OCI-LY7 (cell line): ENCODE results near the gene SPATS2L. TPM values are rescaled to one million over a fixed set of nuclear protein-coding genes. Genes with fewer than 3 reads are reported as not detected.

Experiments
- BruUV-seq: library from RNA; stranded (reverse); fragments of 400-500 nt; replicated peaks from 2 replicates; lab custom pipeline; 2021; lab: Mats Ljungman, UMichigan
- CTCF ChIA-PET: fragments of 300-600 bp; sonication (Branson Sonifier 250); formaldehyde crosslinking; loops from one replicate; lab custom pipeline; 2022; ENCODE audit warnings: antibody characterized with exemption; ENCODE audit not compliant: unreplicated experiment; lab: Charles Lee
- POLR2A ChIA-PET: fragments of 300-600 bp; sonication (Branson Sonifier 250); formaldehyde crosslinking; loops from one replicate; lab custom pipeline; 2022; ENCODE audit warnings: antibody characterized with exemption; lab: Charles Lee
- DNase-seq: peaks from one replicate; pipeline ENCODE4 v3.0.0-alpha.2; 2015; ENCODE audit warnings: low spot score
- H2AFZ ChIP-seq: fragments of 200-600 bp; sonication (generic), shearing (Covaris generic); 2 replicates; pipeline ENCODE4 v1.6.1; 2014; ENCODE audit warnings: mild to moderate bottlenecking, antibody characterized with exemption, low read length, moderate library complexity
- H3K27ac ChIP-seq: fragments of 200-600 bp; sonication (generic); 2 replicates; pipeline ENCODE4 v1.5.1; 2014; ENCODE audit warnings: mixed run types, low read depth, mild to moderate bottlenecking, moderate library complexity, low read length, inconsistent platforms; ENCODE audit not compliant: poor library complexity, severe bottlenecking
- H3K36me3 ChIP-seq: fragments of 200-600 bp; sonication (generic); 2 replicates; pipeline ENCODE4 v1.6.1; 2014; ENCODE audit warnings: mild to moderate bottlenecking, antibody characterized with exemption, low read length, moderate library complexity, mixed read lengths; ENCODE audit not compliant: insufficient read depth
- H3K4me1 ChIP-seq: fragments of 200-600 bp; sonication (generic); 2 replicates; pipeline ENCODE4 v1.5.1; 2014; ENCODE audit warnings: mild to moderate bottlenecking, low read length; ENCODE audit not compliant: insufficient read depth, poor library complexity, severe bottlenecking
- H3K4me2 ChIP-seq: fragments of 200-600 bp; sonication (generic); 2 replicates; pipeline ENCODE4 v1.6.1; 2014; ENCODE audit warnings: mild to moderate bottlenecking, low read length
- H3K4me3 ChIP-seq: fragments of 200-600 bp; sonication (generic); 2 replicates; pipeline ENCODE4 v1.5.1; 2014; ENCODE audit warnings: mild to moderate bottlenecking, low read depth, low read length; ENCODE audit not compliant: poor library complexity, severe bottlenecking
- H3K79me2 ChIP-seq: fragments of 200-600 bp; sonication (generic); 2 replicates; pipeline ENCODE4 v1.6.1; 2016; ENCODE audit warnings: low read depth, mild to moderate bottlenecking, low read length, moderate library complexity, mixed read lengths; ENCODE audit not compliant: insufficient read depth
- H3K9me2 ChIP-seq: fragments of 200-600 bp; sonication (generic); 2 replicates; pipeline ENCODE4 v1.6.1; 2016; ENCODE audit warnings: mild to moderate bottlenecking, low read length, mixed read lengths; ENCODE audit not compliant: insufficient read depth
- H3K9me3 ChIP-seq: fragments of 200-600 bp; sonication (generic); 2 replicates; pipeline ENCODE4 v1.6.1; 2014; ENCODE audit warnings: mild to moderate bottlenecking, mixed run types, low read length, mixed read lengths
- H4K20me1 ChIP-seq: fragments of 200-600 bp; sonication (generic); 2 replicates; pipeline ENCODE4 v1.6.1; 2014; ENCODE audit warnings: mild to moderate bottlenecking, antibody characterized with exemption, low read length, moderate library complexity, mixed read lengths; ENCODE audit not compliant: insufficient read depth
- EZH2phosphoT487 ChIP-seq: fragments of 200-600 bp; sonication (generic); IDR thresholded peaks from 2 replicates; pipeline ENCODE4 v1.6.1; 2018; ENCODE audit warnings: low read depth, borderline replicate concordance, mild to moderate bottlenecking, mixed run types, antibody characterized with exemption, low read length, moderate library complexity, mixed read lengths
- intact Hi-C: fragments of 100-400 bp; cut with micrococcal nuclease; formaldehyde crosslinking; loops from one replicate; pipeline ENCODE4 v1.10.0; 2022; ENCODE audit not compliant: unreplicated experiment
- total RNA-seq, 2 experiments: library from RNA; depleted of rRNA in 1 of 2; stranded (reverse); fragments of >200 nt in 1 of 2; shearing (Covaris generic) in 1 of 2; gene quantifications; 2 replicates each; pipeline ENCODE4 v1.2.3, GENCODE V29; 2014 to 2022
- TF ChIP-seq, protein P1 (sequence below): fragments of 200-600 bp; sonication (generic); conservative IDR thresholded peaks from 2 replicates; pipeline ENCODE4 v1.5.1; 2014; ENCODE audit warnings: mild to moderate bottlenecking, antibody characterized with exemption, low read length, moderate library complexity, mixed read lengths

Gene SPATS2L
- total RNA-seq, 2 experiments from 2014 or later = 3.1 to 5.2 TPM

DNA sequence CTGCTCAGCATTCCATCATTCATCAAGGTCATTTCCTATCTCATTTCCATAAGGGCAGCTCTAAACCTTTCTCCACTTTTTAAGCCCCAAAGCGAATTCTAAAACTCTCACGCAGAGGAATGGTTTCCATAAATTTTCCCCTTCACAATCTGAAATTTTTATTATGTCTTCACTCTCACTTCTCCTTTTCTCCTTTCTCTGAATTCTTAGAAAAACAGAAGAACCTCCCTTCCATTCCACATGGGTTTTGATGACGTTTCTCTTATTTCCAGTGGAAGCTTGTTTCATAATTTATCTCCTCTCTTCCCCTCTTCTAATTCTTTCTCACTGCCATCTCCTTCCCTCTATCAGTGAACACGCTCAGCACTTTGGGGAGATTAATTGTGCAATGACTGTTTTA is 97.3 kb downstream of the SPATS2L start:
- H3K4me1 ChIP-seq = no peaks in the 10 kb centered on the region
- no peak overlapping the region for H2AFZ ChIP-seq
- TF ChIP-seq EZH2phosphoT487 = no peak
- TF ChIP-seq, protein P1, sequence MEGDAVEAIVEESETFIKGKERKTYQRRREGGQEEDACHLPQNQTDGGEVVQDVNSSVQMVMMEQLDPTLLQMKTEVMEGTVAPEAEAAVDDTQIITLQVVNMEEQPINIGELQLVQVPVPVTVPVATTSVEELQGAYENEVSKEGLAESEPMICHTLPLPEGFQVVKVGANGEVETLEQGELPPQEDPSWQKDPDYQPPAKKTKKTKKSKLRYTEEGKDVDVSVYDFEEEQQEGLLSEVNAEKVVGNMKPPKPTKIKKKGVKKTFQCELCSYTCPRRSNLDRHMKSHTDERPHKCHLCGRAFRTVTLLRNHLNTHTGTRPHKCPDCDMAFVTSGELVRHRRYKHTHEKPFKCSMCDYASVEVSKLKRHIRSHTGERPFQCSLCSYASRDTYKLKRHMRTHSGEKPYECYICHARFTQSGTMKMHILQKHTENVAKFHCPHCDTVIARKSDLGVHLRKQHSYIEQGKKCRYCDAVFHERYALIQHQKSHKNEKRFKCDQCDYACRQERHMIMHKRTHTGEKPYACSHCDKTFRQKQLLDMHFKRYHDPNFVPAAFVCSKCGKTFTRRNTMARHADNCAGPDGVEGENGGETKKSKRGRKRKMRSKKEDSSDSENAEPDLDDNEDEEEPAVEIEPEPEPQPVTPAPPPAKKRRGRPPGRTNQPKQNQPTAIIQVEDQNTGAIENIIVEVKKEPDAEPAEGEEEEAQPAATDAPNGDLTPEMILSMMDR = no peak
- no peaks in the 10 kb centered on the region for H3K79me2 ChIP-seq
- no peak overlapping the region for H3K4me3 ChIP-seq
- ChIA-PET CTCF (no interaction called here), POLR2A (no interaction called here)
- H3K36me3 ChIP-seq = no peaks in the 10 kb centered on the region
- no peak overlapping the region for H3K4me2 ChIP-seq
- H4K20me1 ChIP-seq = no peaks in the 10 kb centered on the region
- H3K9me3 ChIP-seq = no peaks in the 10 kb centered on the region
- H3K27ac ChIP-seq = no peak overlapping the region
- BruUV-seq = no TSS peak
- no peak for DNase-seq
- intact Hi-C loops = no loop called here
- no peaks in the 10 kb centered on the region for H3K9me2 ChIP-seq

DNA sequence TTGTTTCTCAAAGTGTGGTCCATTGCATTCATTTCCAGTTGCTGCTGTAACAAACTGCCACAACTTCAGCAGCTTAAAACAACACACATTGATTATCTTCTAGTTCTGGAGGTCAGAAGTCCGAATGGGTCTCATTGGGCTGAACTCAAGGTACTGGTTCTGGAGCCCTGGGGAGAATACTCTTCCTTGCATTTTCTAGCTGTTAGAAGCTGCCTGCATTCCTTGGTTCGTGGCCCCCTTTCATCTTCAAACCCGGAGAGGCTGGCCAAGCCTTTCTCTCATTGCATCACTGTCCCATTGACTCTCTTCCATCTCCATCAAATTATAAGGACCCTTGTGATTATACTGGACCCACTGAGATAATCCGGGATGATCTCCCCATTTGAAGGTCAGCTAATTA is 98.1 kb downstream of the SPATS2L start:
- TF ChIP-seq EZH2phosphoT487 = no peak
- TF ChIP-seq, protein P1 = no peak
- Histone ChIP-seq H2AFZ (no peak overlapping the region), H3K4me1 (no peaks in the 10 kb centered on the region), H4K20me1 (no peaks in the 10 kb centered on the region), H3K36me3 (no peaks in the 10 kb centered on the region), H3K9me2 (no peaks in the 10 kb centered on the region), H3K4me2 (no peak overlapping the region), H3K79me2 (no peaks in the 10 kb centered on the region), H3K27ac (no peak overlapping the region), H3K4me3 (no peak overlapping the region), H3K9me3 (no peaks in the 10 kb centered on the region)
- no peak for DNase-seq
- POLR2A ChIA-PET = interaction anchor here (2.0 kb wide), 1 partner anchor 11 kb away, joined by 8 read pairs; no protein-coding TSS in a partner anchor
- no TSS peak for BruUV-seq
- intact Hi-C loops = no loop called here
- CTCF ChIA-PET = no interaction called here

DNA sequence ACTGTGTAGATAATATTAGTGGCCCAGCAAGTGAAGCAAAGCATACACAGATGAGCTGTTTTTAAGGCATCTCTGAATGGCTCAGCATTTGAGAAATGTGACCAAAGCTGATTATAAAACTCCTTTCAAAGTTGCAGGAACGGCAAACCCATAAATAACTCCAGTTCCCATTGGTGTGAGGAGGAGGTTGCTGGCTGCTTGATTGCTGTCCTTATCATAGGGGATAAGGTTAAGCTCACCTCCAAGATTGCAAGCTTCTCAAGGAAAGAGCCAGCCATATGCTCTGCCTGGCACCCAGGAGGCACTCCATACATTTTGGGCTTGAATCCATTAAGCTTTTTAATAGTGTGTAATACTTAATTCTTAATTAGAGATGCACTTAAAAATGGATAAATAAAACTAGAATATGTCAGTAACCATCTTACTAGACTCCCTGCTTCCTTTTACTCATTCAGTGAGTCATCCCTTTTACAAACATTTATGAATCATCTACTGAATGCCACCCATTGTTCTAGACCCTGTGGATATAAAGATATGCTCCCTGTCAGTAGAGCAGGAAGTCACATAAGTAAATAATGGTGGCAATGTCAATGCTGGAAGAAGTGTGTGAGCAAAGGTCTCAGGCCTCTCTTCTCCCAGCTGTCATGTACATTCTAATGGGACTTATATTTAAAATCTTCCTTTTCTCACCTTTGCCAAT is 99.3 kb downstream of the SPATS2L start:
- ChIA-PET CTCF (no interaction called here), POLR2A (interaction anchor here (1.4 to 2.0 kb wide), 2 partner anchors 10 to 29 kb away, joined by 3 to 8 read pairs; no protein-coding TSS in a partner anchor)
- H3K9me3 ChIP-seq = no peaks in the 10 kb centered on the region
- no peak overlapping the region for H3K4me2 ChIP-seq
- H4K20me1 ChIP-seq = no peaks in the 10 kb centered on the region
- no peaks in the 10 kb centered on the region for H3K36me3 ChIP-seq
- TF ChIP-seq EZH2phosphoT487 = no peak
- TF ChIP-seq, protein P1 = no peak
- intact Hi-C loops = no loop called here
- H3K79me2 ChIP-seq = no peaks in the 10 kb centered on the region
- no peak overlapping the region for H3K27ac ChIP-seq
- no TSS peak for BruUV-seq
- DNase-seq = no peak
- H3K4me1 ChIP-seq = no peaks in the 10 kb centered on the region
- H3K4me3 ChIP-seq = no peak overlapping the region
- H2AFZ ChIP-seq = no peak overlapping the region
- no peaks in the 10 kb centered on the region for H3K9me2 ChIP-seq
